GM12878 (cell line): Measurements from ENCODE around the gene LCT. TPM values are rescaled to one million over a fixed set of nuclear protein-coding genes. Genes with fewer than 3 reads are reported as not detected.

Experiments
- ATAC-seq: fragments of 200-7000 bp; cut with Tn5 transposase; 3 replicates; pipeline ENCODE4 v1.9.1; 2020; ENCODE audit warnings: mild to moderate bottlenecking, moderate library complexity
- BruUV-seq: library from RNA; stranded (reverse); fragments of 400-500 nt; replicated peaks from 2 replicates; lab custom pipeline; 2021; lab: Mats Ljungman, UMichigan
- CTCF ChIA-PET: fragments of 300-600 bp; sonication (Branson Sonifier 250); formaldehyde crosslinking; extraction: SDS; loops from one replicate; lab custom pipeline; 2021; ENCODE audit warnings: inconsistent platforms; lab: Yijun Ruan, JAX
- POLR2A ChIA-PET: fragments of 350-600 bp; formaldehyde crosslinking; extraction: SDS; loops from one replicate; lab custom pipeline; 2021; ENCODE audit warnings: inconsistent platforms; lab: Charles Lee
- RAD21 ChIA-PET: fragments of 300-600 bp; sonication (Branson Sonifier 250); formaldehyde crosslinking; loops from one replicate; lab custom pipeline; 2023; ENCODE audit warnings: antibody characterized with exemption; ENCODE audit not compliant: unreplicated experiment; lab: Charles Lee
- SMC1A ChIA-PET: fragments of 300-600 bp; sonication (Branson Sonifier 250); formaldehyde crosslinking; loops from one replicate; lab custom pipeline; 2023; ENCODE audit not compliant: unreplicated experiment, uncharacterized antibody; lab: Charles Lee
- DNase-seq: peaks from one replicate; pipeline ENCODE4 v3.0.0-alpha.2; 2011; ENCODE audit warnings: low read depth, low spot score
- FAIRE-seq: peaks from 3 replicates; lab custom pipeline; 2011; peaks lifted over from hg19 to GRCh38; lab: Jason Lieb, UNC
- H2AFZ ChIP-seq: 2 replicates; pipeline ENCODE4 v1.6.0; 2011; ENCODE audit warnings: low read depth, low read length, control low read depth; ENCODE audit not compliant: control insufficient read depth
- H3K27ac ChIP-seq: 2 replicates; pipeline ENCODE4 v1.5.1; 2011; ENCODE audit warnings: control low read depth; ENCODE audit not compliant: control insufficient read depth, insufficient read depth
- H3K27me3 ChIP-seq, 2 experiments: replicated peaks in 1 of 2; 2 replicates each; pipeline versions ENCODE4 v1.6.0 to v1.6.1; 2011; ENCODE audit warnings: low read length in 1 of 2; ENCODE audit not compliant: control insufficient read depth in 2 of 2, insufficient read depth in 2 of 2
- H3K36me3 ChIP-seq, 2 experiments: 2 replicates each; pipeline ENCODE4 v1.5.1; 2011; ENCODE audit warnings: low read length in 1 of 2; ENCODE audit not compliant: control insufficient read depth in 2 of 2, insufficient read depth in 2 of 2
- H3K4me1 ChIP-seq: 2 replicates; pipeline ENCODE4 v1.6.1; 2011; ENCODE audit warnings: mild to moderate bottlenecking, low read length, moderate library complexity, mixed read lengths; ENCODE audit not compliant: control insufficient read depth, insufficient read depth
- H3K4me2 ChIP-seq: 2 replicates; pipeline ENCODE4 v1.6.0; 2011; ENCODE audit warnings: control low read depth; ENCODE audit not compliant: control insufficient read depth, insufficient read depth
- H3K4me3 ChIP-seq: fragments of 200-600 bp; sonication (generic); 2 replicates; pipeline ENCODE4 v1.5.1; 2016
- H3K79me2 ChIP-seq: 2 replicates; pipeline ENCODE4 v1.6.0; 2011; ENCODE audit warnings: low read length; ENCODE audit not compliant: control insufficient read depth, insufficient read depth
- H3K9ac ChIP-seq: 2 replicates; pipeline ENCODE4 v1.8.0; 2011; ENCODE audit warnings: low read length, control low read depth, mixed read lengths; ENCODE audit not compliant: control insufficient read depth, insufficient read depth
- H3K9me3 ChIP-seq: replicated peaks from 3 replicates; pipeline ENCODE4 v1.5.1; 2011; ENCODE audit warnings: mild to moderate bottlenecking, low read length; ENCODE audit not compliant: control insufficient read depth, insufficient read depth
- H4K20me1 ChIP-seq: 2 replicates; pipeline ENCODE4 v1.6.0; 2011; ENCODE audit not compliant: control insufficient read depth, insufficient read depth
- KLF5 ChIP-seq: fragments of 450-650 bp; IDR thresholded peaks from 2 replicates; pipeline ENCODE4 v1.6.1; 2014; ENCODE audit warnings: mild to moderate bottlenecking; ENCODE audit not compliant: partially characterized antibody
- NFYB ChIP-seq: IDR thresholded peaks from 2 replicates; pipeline ENCODE4 v1.6.1; 2011; ENCODE audit warnings: low read depth, mild to moderate bottlenecking, low read length, improper control_type of control experiment, moderate library complexity; ENCODE audit not compliant: insufficient read depth
- NR2F1 ChIP-seq: fragments of 450-650 bp; conservative IDR thresholded peaks from 2 replicates; pipeline ENCODE4 v1.6.1; 2017; ENCODE audit warnings: mild to moderate bottlenecking
- PAX5 ChIP-seq: IDR thresholded peaks from 2 replicates; pipeline ENCODE4 v1.6.1; 2011; ENCODE audit warnings: low read depth, low read length, borderline replicate concordance
- PAX8 ChIP-seq: fragments of 450-650 bp; IDR thresholded peaks from 2 replicates; pipeline ENCODE4 v1.6.1; 2017; ENCODE audit warnings: mild to moderate bottlenecking, moderate library complexity
- SPI1 ChIP-seq: IDR thresholded peaks from 2 replicates; pipeline ENCODE4 v1.6.1; 2011; ENCODE audit warnings: low read depth, mild to moderate bottlenecking, low read length, moderate library complexity, borderline replicate concordance; ENCODE audit not compliant: insufficient read depth
- TARDBP ChIP-seq: IDR thresholded peaks from 2 replicates; pipeline ENCODE4 v1.6.1; 2016; ENCODE audit warnings: borderline replicate concordance
- WRNIP1 ChIP-seq: IDR thresholded peaks from 2 replicates; pipeline ENCODE4 v1.6.1; 2011; ENCODE audit warnings: low read depth, low read length, improper control_type of control experiment, borderline replicate concordance
- ZZZ3 ChIP-seq: IDR thresholded peaks from 2 replicates; pipeline ENCODE4 v1.6.1; 2011; ENCODE audit warnings: low read depth; ENCODE audit not compliant: control insufficient read depth, insufficient read length
- WGBS: methylation state at CpG from one replicate; pipeline ENCODE4 v1.1.6; 2016; ENCODE audit warnings: low lambda C conversion rate; ENCODE audit not compliant: insufficient replicate concordance, insufficient coverage; ENCODE audit errors: missing lambda C conversion rate; 5-methylcytosine and 5-hydroxymethylcytosine counted together
- in situ Hi-C: fragments of 300-500 bp; cut with MboI; formaldehyde crosslinking; loops from 9 replicates; pipeline ENCODE4 v1.14.3; 2018; ENCODE audit warnings: mixed read lengths
- intact Hi-C: fragments of 100-400 bp; cut with micrococcal nuclease; formaldehyde crosslinking; loops from one replicate; pipeline ENCODE4 v1.14.2; 2022; ENCODE audit not compliant: unreplicated experiment
- polyA plus RNA-seq, 11 experiments: library from polyadenylated mRNA; depleted of rRNA in 4 of 11; unstranded in 6 of 11; stranded (reverse) in 5 of 11; fragments of >200 nt; fragmentation: Nextera tagmentation in 4 of 11; fragmentation: Illumina TruSeq in 1 of 11; extraction: Ambion mirVana in 4 of 11; extraction: Trizol in 1 of 11; gene quantifications; 1 replicate in 1 of 11; 2 replicates in 10 of 11; pipeline versions ENCODE4 v1.2.1 to v1.2.3, GENCODE V29; 2011 to 2016; ENCODE audit warnings: inconsistent platforms in 2 of 11, missing spikeins in 2 of 11, low read depth in 1 of 11
- total RNA-seq, 4 experiments: library from RNA; depleted of rRNA in 3 of 4; stranded (reverse); fragments of >200 nt in 3 of 4; fragmentation: Illumina TruSeq in 1 of 4; extraction: Trizol in 1 of 4; gene quantifications; 2 replicates each; pipeline versions ENCODE4 v1.2.1 to v1.2.3, GENCODE V29; 2013 to 2021
- TF ChIP-seq, protein P1 (sequence below): IDR thresholded peaks from 2 replicates; pipeline ENCODE4 v1.6.1; 2012; ENCODE audit warnings: low read depth, low read length, improper control_type of control experiment

LCT gene
- total and polyA plus RNA-seq, 10 of the 15 experiments (the other 5 are each of a cell fraction or from before 2014, with no cell fraction given), result 0.02 to 0.09 (median 0.07) TPM; not detected in 3

DNA sequence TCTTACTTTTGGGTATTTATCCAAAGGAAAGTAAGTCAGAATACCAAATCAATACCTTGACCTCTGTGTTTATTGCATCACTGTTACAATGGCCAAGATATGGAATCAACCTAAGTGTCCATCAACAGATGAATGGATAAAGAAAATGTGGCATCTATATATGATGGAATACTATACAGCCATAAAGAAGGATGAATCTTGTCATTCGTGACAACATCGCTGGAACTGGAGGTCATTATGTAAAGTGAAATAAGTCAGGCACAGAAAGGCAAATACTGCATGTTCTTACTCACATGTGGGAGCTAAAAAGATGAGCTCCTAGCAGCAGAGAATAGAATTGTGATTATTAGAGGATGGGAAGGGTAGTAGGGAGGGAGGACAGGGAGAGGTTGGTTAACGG, 34.6 kb downstream of the LCT start (continued):
- TF ChIP-seq, protein P1, sequence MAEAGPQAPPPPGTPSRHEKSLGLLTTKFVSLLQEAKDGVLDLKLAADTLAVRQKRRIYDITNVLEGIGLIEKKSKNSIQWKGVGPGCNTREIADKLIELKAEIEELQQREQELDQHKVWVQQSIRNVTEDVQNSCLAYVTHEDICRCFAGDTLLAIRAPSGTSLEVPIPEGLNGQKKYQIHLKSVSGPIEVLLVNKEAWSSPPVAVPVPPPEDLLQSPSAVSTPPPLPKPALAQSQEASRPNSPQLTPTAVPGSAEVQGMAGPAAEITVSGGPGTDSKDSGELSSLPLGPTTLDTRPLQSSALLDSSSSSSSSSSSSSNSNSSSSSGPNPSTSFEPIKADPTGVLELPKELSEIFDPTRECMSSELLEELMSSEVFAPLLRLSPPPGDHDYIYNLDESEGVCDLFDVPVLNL, result no peak
- TF ChIP-seq WRNIP1, result no peak
- no peak for TF ChIP-seq TARDBP
- no peak for TF ChIP-seq NR2F1
- TF ChIP-seq ZZZ3, result no peak
- TF ChIP-seq PAX8, result no peak

DNA sequence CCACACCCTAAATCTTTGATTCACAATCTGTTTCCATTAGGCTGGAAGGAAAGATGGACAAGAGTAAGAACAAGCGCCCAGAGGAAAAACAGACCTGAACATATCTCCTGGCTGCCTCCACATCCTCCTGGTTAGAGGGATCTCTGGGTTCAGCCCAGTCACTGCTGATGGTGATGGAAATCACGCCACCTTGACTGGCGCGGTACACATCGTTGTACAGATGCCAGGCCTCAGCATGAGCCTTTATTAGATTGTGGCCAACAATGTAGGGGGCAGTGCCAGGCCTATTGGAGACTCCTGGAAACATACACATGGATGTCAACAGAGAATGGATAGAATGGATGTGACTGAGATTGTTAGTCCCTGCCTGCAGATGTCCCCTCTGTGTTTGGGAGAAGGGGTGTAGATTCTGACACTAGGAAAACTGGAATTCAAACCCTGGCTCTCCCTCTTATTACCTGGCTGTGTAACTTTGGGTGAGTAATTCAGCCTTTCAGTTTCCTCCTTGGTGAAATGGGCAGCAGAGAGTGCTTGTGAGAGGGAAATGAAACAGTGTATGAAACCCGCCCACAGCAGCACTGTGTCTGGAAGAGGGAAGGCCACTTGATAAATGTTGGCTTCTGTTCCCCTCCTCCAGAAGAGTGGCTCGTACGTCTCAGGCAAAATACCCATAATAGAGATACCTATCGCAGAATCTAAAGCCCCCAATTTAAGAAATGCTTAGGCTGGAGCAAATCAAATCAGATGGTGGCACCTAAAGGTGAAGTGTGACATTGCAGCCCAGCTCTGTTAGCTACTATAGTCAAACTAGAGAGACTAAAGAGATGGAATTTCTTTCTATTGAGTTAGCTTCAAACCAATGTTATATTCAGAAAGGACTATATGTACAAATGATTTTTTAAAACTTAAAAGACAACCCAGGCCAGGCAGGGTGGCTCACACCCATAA, 36.2 kb downstream of the LCT start:
- 86% methylated on average over 9 of the region's 9 CpGs for WGBS
- Histone ChIP-seq H3K79me2 (no peaks in the 10 kb centered on the region), H3K36me3 (no peaks in the 10 kb centered on the region; a peak in 1 of 4 replicates), H3K27me3 (no peaks in the 10 kb centered on the region), H3K9me3 (peaks cover 5% of the 10 kb centered on the region; the same call in 2 of the 3 replicates), H3K4me1 (peaks cover 4% of the 10 kb centered on the region; the same call in 1 of the 2 replicates), H3K4me3 (no peak overlapping the region), H3K9ac (no peak overlapping the region), H3K4me2 (no peak overlapping the region), H3K27ac (no peak overlapping the region), H2AFZ (no peak overlapping the region; the same call in 1 of the 2 replicates), H4K20me1 (no peaks in the 10 kb centered on the region)
- in situ Hi-C loops, result no loop called here
- intact Hi-C loops, result no loop called here
- no peak for TF ChIP-seq NR2F1
- TF ChIP-seq KLF5, result no peak
- no peak for TF ChIP-seq NFYB
- peak; percentile 33; the same call in 1 of the 2 replicates for TF ChIP-seq SPI1
- no peak for TF ChIP-seq PAX5
- DNase-seq (no peak), ATAC-seq (no peak), FAIRE-seq (no peak)
- ChIA-PET SMC1A (interaction anchor here (1.3 kb wide), 1 partner anchor 57 kb away, joined by 3 read pairs; no protein-coding TSS in a partner anchor), RAD21 (no interaction called here), POLR2A (no interaction called here), CTCF (interaction anchor here (0.6 to 1.0 kb wide), 5 partner anchors 8 to 776 kb away, joined by 3 to 5 read pairs (median 3); no protein-coding TSS in a partner anchor)
- no TSS peak for BruUV-seq
